Neural progenitor cell (in vitro differentiated cells): Measurements from ENCODE around the gene BLOC1S1. TPM values are rescaled to one million over a fixed set of nuclear protein-coding genes. Genes with fewer than 3 reads are reported as not detected.

Source experiments
- DNase-seq: peaks from one replicate; pipeline ENCODE4 v3.0.0-alpha.2; 2016; ENCODE audit warnings: low spot score
- H2AFZ ChIP-seq: fragments of 200-600 bp; sonication (generic); replicated peaks from 2 replicates; pipeline ENCODE4 v1.6.1; 2016; ENCODE audit warnings: antibody characterized with exemption
- H3F3A ChIP-seq: fragments of 200-600 bp; sonication (generic); 2 replicates; pipeline ENCODE4 v1.6.1; 2016; ENCODE audit warnings: antibody characterized with exemption, low read depth
- H3K27ac ChIP-seq: fragments of 200-600 bp; sonication (generic); 2 replicates; pipeline ENCODE4 v1.5.1; 2016; ENCODE audit warnings: mild to moderate bottlenecking
- H3K27me3 ChIP-seq: fragments of 200-600 bp; sonication (generic); 2 replicates; pipeline ENCODE4 v1.6.1; 2016; ENCODE audit warnings: mild to moderate bottlenecking, moderate library complexity
- H3K36me3 ChIP-seq: fragments of 200-600 bp; sonication (generic); 2 replicates; pipeline ENCODE4 v1.5.1; 2016
- H3K4me1 ChIP-seq: fragments of 200-600 bp; sonication (generic); 2 replicates; pipeline ENCODE4 v1.6.1; 2016; ENCODE audit warnings: mixed run types
- H3K4me2 ChIP-seq: fragments of 200-600 bp; sonication (generic); 2 replicates; pipeline ENCODE4 v1.6.1; 2016
- H3K4me3 ChIP-seq: fragments of 200-600 bp; sonication (generic); 2 replicates; pipeline ENCODE4 v1.5.1; 2016
- H3K79me2 ChIP-seq: fragments of 200-600 bp; sonication (generic); 2 replicates; pipeline ENCODE4 v1.6.1; 2016; ENCODE audit warnings: low read depth
- H3K9ac ChIP-seq: fragments of 200-600 bp; sonication (generic); 2 replicates; pipeline ENCODE4 v1.6.1; 2016
- H3K9me3 ChIP-seq: fragments of 200-600 bp; sonication (generic); 2 replicates; pipeline ENCODE4 v1.5.1; 2016; ENCODE audit warnings: low read depth
- H4K20me1 ChIP-seq: fragments of 200-600 bp; sonication (generic); 2 replicates; pipeline ENCODE4 v1.6.1; 2016; ENCODE audit warnings: low read depth
- H3K27ac Mint-ChIP-seq: 3 replicates; pipeline ENCODE4 v1.8.0; 2021; ENCODE audit warnings: mixed read lengths
- H3K27me3 Mint-ChIP-seq: 2 replicates; pipeline ENCODE4 v1.8.0; 2022; ENCODE audit warnings: low read depth, mild to moderate bottlenecking, inconsistent platforms, moderate library complexity, mixed read lengths; ENCODE audit not compliant: insufficient read depth
- H3K36me3 Mint-ChIP-seq: 3 replicates; pipeline ENCODE4 v1.8.0; 2021; ENCODE audit warnings: mixed read lengths
- H3K4me1 Mint-ChIP-seq: 3 replicates; pipeline ENCODE4 v1.8.0; 2021; ENCODE audit warnings: mixed read lengths
- H3K4me3 Mint-ChIP-seq: 3 replicates; pipeline ENCODE4 v1.8.0; 2021; ENCODE audit warnings: mild to moderate bottlenecking, moderate library complexity, mixed read lengths
- H3K9me3 Mint-ChIP-seq: 3 replicates; pipeline ENCODE4 v1.8.0; 2020; ENCODE audit warnings: mixed read lengths
- EZH2 ChIP-seq: fragments of 200-600 bp; sonication (generic); IDR thresholded peaks from 2 replicates; pipeline ENCODE4 v1.6.1; 2017; ENCODE audit warnings: antibody characterized with exemption, mild to moderate bottlenecking, moderate library complexity
- EZH2phosphoT487 ChIP-seq: fragments of 200-600 bp; sonication (generic); IDR thresholded peaks from 2 replicates; pipeline ENCODE4 v1.6.1; 2017; ENCODE audit warnings: antibody characterized with exemption
- total RNA-seq: library from RNA; depleted of rRNA; stranded (reverse); fragments of >200 nt; gene quantifications from 2 replicates; pipeline ENCODE4 v1.2.3, GENCODE V29; 2015; ENCODE audit warnings: low replicate concordance
- TF ChIP-seq, protein P1 (sequence below): fragments of 200-600 bp; sonication (generic); IDR thresholded peaks from 2 replicates; pipeline ENCODE4 v1.5.1; 2017; ENCODE audit warnings: antibody characterized with exemption, mild to moderate bottlenecking

The BLOC1S1 gene
- total RNA-seq, 1 donor from 2014 or later: 48.1 TPM

DNA sequence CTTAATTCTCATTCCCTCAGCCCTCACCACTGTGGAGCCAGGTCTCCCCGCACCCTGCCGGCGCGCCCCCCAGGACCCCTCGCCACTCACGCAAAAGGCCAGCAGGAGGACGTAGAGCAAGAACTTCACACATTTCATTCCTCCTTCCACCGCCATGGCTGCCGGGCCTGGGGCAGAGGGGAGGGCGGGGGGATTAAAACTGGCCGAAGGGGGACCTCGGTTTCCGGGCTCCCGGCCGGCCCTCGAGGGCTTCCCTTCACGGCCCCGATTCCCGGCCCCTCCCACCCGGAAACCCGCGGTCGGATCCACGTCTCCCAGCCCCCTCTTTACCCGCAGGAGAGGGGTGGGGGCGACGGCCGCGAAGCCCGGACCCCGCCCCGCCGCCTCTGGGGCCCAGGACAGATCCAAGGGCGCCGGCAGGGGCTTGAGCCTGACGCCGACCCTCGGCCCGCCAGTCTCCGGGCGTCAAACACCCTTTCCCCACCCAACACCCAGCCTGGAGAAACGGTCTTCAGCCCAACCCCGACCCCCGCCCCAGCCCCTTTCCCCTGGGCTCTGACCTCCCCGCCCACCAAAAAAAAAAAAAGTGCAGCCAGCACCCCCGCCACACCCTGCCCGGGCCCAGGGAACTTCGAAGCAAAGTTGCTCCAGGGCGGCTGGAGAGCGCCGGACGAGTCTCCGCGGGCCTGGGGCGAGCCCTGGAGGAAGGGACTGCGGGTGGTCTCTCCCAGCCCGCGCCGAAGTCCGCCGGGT lies 12.5 kb downstream of the BLOC1S1 start:
- H3K4me1 Mint-ChIP-seq: peaks cover 40% of the 10 kb centered on the region
- Histone ChIP-seq H2AFZ (peak overlapping the region; percentile 51), H3K27me3 (no peaks in the 10 kb centered on the region), H3K4me3 (peak overlapping the region; percentile 64), H3K27ac (no peak overlapping the region), H3F3A (peaks cover 48% of the 10 kb centered on the region), H3K4me1 (peaks cover 18% of the 10 kb centered on the region), H4K20me1 (peaks cover 26% of the 10 kb centered on the region), H3K9ac (peak overlapping the region; percentile 50), H3K4me2 (peak overlapping the region; percentile 90), H3K79me2 (peaks cover 23% of the 10 kb centered on the region), H3K9me3 (no peaks in the 10 kb centered on the region), H3K36me3 (no peaks in the 10 kb centered on the region)
- H3K27ac Mint-ChIP-seq: no peak overlapping the region
- H3K36me3 Mint-ChIP-seq: peaks cover 14% of the 10 kb centered on the region
- TF ChIP-seq EZH2: no peak
- TF ChIP-seq EZH2phosphoT487: no peak
- TF ChIP-seq, protein P1, sequence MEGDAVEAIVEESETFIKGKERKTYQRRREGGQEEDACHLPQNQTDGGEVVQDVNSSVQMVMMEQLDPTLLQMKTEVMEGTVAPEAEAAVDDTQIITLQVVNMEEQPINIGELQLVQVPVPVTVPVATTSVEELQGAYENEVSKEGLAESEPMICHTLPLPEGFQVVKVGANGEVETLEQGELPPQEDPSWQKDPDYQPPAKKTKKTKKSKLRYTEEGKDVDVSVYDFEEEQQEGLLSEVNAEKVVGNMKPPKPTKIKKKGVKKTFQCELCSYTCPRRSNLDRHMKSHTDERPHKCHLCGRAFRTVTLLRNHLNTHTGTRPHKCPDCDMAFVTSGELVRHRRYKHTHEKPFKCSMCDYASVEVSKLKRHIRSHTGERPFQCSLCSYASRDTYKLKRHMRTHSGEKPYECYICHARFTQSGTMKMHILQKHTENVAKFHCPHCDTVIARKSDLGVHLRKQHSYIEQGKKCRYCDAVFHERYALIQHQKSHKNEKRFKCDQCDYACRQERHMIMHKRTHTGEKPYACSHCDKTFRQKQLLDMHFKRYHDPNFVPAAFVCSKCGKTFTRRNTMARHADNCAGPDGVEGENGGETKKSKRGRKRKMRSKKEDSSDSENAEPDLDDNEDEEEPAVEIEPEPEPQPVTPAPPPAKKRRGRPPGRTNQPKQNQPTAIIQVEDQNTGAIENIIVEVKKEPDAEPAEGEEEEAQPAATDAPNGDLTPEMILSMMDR: no peak
- H3K27me3 Mint-ChIP-seq: peaks cover 6% of the 10 kb centered on the region
- no peaks in the 10 kb centered on the region for H3K9me3 Mint-ChIP-seq
- peak overlapping the region; percentile 93 for H3K4me3 Mint-ChIP-seq
- DNase-seq: peak; percentile 65

- Mint-ChIP-seq H3K9me3 (no peaks in the 10 kb centered on the region), H3K27me3 (peaks cover 7% of the 10 kb centered on the region), H3K4me3 (peak within 1 kb of the TSS; percentile 93), H3K27ac (peak within 1 kb of the TSS; percentile 82), H3K4me1 (peaks cover 38% of the 10 kb centered on the region), H3K36me3 (peaks cover 11% of the 10 kb centered on the region)
- Histone ChIP-seq H3K79me2 (peaks cover 23% of the 10 kb centered on the region), H3K27ac (peak within 1 kb of the TSS; percentile 84), H3K4me2 (peak within 1 kb of the TSS; percentile 90), H4K20me1 (peaks cover 26% of the 10 kb centered on the region), H3K4me1 (peaks cover 18% of the 10 kb centered on the region), H3K9ac (peak within 1 kb of the TSS; percentile 50), H3K36me3 (no peaks in the 10 kb centered on the region), H3K4me3 (peak within 1 kb of the TSS; percentile 64), H3F3A (peaks cover 43% of the 10 kb centered on the region), H2AFZ (peak within 1 kb of the TSS; percentile 51), H3K27me3 (no peaks in the 10 kb centered on the region), H3K9me3 (no peaks in the 10 kb centered on the region)
- TF ChIP-seq, protein P1: no peak
- TF ChIP-seq EZH2phosphoT487 (no peak), EZH2 (no peak)
- DNase-seq: peak; percentile 92
These were observed 13.3 kb downstream of the BLOC1S1 start, which contains the start of gene CD63 for GRCh38 chr12:55728939-55729818. Gene CD63 (minus strand): TSS chr12:55729009. CDS start chr12:55728341, 668 bp downstream.

- peak overlapping the region; percentile 90 for H3K4me2 ChIP-seq
- H3K9ac ChIP-seq: no peak overlapping the region
- peaks cover 23% of the 10 kb centered on the region for H3K79me2 ChIP-seq
- peaks cover 37% of the 10 kb centered on the region for H3F3A ChIP-seq
- H3K4me1 ChIP-seq: peaks cover 18% of the 10 kb centered on the region
- Mint-ChIP-seq H3K9me3 (no peaks in the 10 kb centered on the region), H3K4me1 (peaks cover 33% of the 10 kb centered on the region), H3K4me3 (peak overlapping the region; percentile 93), H3K36me3 (peaks cover 11% of the 10 kb centered on the region), H3K27me3 (peaks cover 7% of the 10 kb centered on the region), H3K27ac (peak overlapping the region; percentile 82)
- peak overlapping the region; percentile 64 for H3K4me3 ChIP-seq
- no peak overlapping the region for H3K27ac ChIP-seq
- no peaks in the 10 kb centered on the region for H3K27me3 ChIP-seq
- DNase-seq: peak; percentile 58
- H4K20me1 ChIP-seq: peaks cover 26% of the 10 kb centered on the region
- H3K36me3 ChIP-seq: no peaks in the 10 kb centered on the region
- TF ChIP-seq, protein P1: no peak
- peak; percentile 42 for TF ChIP-seq EZH2
- H3K9me3 ChIP-seq: no peaks in the 10 kb centered on the region
- H2AFZ ChIP-seq: peak overlapping the region; percentile 26
These were observed 14.3 kb downstream of the BLOC1S1 start for GRCh38 chr12:55729819-55730818.
